COLO668 (cell line): Measurements from ENCODE around the gene XRRA1.
"Not testable (repeated sequence)": the region's sequence is repeated elsewhere in the genome, so short reads cannot be mapped to it uniquely, and the experiment has no call there.

Experiments
- DNase-seq: peaks from one replicate; lab custom pipeline; 2025; ENCODE audit not compliant: unreplicated experiment; lab: John Stamatoyannopoulos, UW

The XRRA1 gene

DNA sequence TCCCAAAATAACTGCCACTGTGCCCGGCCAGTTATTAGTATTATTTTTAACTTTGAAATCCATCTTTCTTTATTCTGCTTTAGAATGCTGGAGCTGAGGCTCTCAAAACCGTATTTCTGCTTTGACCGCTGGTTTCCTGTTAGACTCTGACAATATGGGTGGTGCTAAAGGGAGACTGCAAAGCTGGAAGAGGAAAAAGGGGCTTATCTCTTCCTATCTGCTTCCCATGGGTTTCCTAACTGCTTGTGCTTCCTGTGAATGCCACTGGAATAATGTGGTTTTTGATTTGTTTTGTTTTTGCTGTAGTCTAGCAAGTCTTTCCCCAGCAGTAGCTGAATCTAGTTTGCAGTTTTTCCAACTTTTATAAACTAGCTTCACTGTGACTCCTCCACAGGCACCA lies 43.6 kb downstream of the XRRA1 start:
- DNase-seq, result no peak

DNA sequence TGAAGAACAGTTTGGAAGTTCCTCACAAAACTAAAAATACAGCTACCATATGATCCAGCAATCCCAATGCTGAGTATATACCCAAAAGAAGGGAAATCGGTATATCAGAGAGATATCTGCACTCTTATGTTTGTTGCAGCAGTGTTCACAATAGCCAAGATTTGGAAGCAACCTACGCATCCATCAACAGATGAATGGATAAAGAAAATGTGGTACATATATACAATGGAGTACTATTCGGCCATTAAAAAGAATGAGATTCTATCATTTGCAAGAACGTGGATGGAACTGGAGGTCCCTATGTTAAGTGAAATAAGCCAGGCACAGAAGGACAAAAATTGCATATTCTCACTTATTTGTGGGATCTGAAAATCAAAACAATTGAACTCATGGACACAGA lies 46.5 kb downstream of the XRRA1 start:
- DNase-seq, result no peak

DNA sequence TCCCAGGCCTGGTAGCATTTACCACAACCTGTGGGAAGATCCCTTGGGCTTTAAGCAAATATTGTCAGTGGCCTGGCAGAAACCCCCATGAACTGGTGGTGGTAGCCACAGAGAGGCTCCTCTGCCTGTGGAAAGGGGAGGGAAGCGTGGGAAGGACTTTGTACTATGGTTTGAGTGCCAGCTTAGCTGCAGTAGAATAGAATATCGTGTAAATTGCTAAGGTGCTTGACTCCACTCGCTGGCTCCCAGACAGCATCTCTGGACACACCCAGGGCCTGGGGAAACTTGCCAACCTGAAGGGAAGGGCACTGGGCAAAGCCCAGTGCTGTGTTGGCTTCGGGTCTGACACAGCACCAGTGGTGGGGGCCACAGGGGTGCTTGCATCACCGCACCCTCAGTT lies 52.6 kb downstream of the XRRA1 start:
- no peak for DNase-seq

DNA sequence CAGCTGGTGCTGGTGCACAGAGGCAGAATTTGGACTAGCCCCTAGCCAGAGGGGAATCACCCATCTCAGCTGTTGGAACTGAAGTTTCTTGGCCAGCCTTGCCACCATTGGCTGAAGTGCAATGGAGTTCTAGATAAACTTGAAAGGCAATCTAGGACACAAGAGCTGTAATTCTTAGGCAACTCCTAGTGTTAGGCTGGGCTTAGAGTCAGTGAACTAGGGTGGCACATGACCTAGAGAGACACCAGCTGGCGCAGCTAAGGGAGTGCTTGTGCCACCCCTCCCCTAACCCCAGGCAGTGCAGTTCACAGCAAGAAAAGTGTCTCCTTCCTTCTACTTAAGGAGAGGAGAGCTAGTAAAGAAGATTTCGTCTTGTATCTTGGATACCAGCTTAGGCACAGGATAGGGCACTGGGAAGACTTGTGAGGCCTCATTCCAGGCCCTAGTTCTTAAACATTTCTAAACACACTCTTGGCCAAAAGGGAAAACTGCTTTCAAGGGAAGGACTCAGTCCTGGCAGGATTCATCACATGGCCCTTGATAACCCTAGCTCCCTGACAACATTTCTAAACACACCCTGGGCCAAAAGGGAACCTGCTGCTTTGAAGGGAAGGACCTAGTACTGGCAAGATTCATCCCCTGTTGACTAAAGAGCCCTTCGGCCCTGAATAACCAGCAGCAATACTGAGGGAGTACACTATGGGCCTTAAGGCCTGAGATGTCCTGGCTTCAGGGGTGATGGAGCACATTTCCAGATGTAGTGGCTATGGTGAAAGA lies 53.4 kb downstream of the XRRA1 start:
- no peak for DNase-seq

DNA sequence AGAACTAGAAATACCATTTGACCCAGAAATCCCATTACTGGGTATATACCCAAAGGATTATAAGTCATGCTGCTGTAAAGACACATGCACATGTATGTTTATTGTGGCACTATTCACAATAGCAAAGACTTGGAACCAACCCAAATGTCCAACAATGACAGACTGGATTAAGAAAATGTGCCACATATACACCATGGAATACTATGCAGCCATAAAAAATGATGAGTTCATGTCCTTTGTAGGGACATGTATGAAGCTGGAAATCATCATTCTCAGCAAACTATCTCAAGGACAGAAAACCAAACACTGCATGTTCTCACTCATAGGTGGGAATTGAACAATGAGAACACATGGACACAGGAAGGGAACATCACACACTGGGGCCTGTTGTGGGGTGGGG lies 55.9 kb downstream of the XRRA1 start:
- DNase-seq, result not testable (repeated sequence)

DNA sequence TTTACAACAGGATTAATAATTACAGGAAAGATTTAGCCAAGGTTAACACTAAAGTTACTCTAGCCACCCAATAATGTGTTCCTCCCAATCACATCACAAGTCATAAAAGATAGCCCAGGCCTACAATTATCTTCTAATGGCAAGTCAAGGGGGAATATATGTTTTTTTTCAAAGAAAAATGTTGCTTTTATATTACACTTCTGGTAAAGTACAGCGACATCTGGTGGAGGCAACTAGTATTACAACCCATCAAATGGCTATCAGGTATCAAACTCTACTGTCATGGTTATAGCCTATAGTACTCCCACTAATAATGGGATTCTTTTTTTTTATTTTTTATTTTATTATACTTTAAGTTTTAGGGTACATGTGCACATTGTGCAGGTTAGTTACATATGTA lies 71.8 kb downstream of the XRRA1 start:
- peak; percentile 3 for DNase-seq

DNA sequence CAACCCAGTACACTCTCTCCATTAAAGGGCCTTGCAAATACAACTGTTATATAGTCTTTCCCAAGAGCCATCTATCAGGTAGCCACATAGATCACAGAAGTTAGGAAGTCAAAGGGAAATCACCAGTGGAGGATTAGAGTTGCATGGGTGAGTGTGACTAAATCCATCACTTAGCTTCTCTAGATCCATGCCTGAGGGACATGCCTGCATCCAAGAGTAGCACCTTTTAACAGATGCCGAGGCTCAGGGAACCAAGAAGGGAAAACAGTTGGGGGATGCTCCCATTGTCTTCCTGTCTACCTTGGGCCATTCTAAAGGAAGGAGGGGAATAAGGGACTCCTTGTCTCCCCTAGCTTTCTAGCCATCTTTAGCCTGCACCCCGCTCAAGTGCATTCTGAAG lies 77.9 kb downstream of the XRRA1 start:
- DNase-seq, result no peak

DNA sequence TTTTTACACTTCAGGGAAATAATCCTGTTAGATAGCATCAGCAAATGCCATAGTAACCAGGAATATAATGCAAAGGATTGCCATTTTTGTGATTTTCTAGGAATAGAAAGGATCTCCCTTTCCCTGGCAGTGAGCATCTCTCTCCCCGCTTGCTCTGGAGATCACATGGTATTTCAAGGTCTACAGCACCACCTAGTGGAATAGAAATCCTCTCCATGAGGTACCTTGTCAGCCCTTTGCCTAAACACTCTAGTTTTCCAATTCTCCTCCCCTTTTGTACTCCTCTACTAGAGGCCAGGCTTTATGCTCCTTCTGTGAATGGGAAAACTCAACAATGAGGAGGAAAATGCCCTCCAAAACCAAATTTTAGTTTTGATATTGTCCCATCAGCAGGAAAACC lies 78.4 kb downstream of the XRRA1 start:
- no peak for DNase-seq

DNA sequence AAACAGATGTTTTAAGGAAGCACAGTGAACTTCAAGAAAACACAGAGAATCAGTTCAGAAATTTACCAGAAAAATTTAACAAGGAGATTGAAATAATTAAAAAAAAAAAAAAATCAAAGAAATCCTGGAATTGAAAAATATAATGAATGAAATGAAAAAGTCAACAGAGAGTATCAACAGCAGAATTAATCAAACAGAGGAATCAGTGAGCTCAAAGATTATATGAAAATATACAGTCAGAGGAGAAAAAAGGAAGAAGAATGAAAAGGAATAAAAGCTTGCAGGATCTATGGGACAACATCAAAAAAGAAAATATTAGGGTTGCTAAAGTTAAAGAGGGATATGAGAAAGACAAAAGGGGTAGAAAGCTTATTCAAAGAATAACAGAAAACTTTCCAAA lies 82.3 kb downstream of the XRRA1 start:
- DNase-seq, result no peak

DNA sequence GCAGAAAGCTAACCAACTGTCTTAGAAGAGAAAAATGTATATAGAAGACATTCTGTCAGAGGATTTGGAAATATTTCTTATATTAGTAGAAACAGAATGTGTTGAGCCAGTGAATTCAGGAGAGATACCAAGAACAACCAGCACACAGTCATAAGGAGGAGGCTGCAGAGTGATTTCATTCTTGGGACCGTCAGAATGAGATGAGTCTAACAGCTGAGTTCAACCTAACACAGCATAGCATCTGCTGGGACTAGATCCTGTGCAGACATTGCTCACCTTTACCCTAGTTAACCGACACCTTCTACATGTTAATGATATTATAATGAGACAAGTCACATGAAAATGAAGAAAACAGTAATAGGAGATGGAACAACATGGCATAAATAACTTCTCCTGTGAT lies 85.5 kb downstream of the XRRA1 start:
- DNase-seq, result no peak

DNA sequence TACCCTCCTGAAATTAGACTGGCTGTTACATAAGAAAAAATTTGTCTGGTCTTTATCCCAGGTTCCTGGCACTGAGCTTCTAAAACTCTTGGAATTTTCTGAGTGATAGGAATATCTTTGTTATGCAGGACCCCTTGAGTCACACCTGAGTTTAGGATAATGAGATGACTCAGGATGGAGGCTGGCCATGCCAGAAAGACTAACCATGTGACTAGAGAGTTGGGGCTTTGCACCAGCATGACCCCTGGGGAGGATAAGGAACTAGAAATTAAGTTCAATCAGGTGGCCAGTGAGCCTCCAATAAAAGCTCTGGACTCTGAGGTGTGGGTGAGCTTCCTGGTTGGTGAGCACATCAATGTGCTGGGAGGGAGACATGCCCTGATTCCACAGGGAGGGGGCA lies 88.1 kb downstream of the XRRA1 start:
- DNase-seq, result no peak

DNA sequence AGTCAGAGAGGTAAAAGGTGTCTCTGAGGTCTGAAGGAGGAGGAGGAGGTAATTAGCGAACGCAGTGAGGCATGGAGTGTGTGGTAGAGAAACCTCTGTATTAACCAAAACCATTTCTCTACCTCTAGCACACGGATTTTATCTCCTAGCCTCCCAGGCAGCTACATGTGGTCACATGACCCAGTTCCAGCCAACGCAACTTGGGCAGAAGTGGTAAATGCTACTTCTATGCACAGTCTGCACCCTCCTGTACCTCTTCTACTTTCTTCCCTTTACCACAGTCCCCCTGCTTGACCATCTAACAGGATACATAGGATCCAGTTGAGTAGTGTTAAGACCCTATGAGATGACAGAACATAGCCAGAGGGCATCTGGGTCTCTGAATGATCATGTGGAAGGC lies 95.7 kb downstream of the XRRA1 start:
- DNase-seq, result no peak

DNA sequence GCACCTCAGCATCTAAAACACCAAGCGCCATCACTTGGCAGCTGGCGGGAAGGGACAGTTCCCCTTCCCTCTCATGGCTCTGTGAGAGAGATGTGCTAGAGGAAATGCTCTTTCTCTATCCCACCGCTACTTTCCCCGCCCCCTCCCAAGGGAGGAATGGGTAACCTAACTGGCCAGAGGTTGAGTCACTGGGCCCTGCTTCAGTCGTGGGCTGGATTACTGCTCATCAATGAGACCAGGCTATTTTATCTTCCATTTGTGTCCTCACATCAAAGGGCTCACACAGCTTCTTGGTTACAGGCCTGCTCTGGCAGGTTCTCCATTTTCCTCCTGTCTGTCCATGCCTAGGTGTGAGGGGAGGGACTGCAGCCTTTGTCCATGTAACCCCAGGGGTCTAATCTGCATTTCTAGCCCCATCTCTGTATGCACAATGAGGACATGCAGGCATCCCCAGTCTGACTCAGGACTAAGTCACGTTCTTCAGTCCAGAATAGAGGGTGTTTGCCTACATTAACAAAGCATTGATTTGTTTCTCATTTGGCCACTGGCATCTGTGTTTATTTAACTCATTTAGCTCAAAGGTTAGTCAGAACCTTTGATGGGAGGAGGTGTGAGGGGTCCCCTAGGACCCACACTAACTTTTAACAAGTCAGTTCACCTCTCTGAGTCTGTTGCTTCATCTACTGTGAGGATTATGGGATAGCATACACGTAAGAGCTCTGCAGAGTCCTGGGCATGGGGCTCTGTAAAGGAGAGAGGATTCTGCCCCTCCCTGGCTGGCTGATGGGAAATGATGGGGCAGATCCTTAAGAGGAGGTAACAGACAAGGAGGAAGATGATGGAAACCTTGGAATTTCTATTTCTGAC lies 99.1 kb downstream of the XRRA1 start:
- DNase-seq, result no peak

DNA sequence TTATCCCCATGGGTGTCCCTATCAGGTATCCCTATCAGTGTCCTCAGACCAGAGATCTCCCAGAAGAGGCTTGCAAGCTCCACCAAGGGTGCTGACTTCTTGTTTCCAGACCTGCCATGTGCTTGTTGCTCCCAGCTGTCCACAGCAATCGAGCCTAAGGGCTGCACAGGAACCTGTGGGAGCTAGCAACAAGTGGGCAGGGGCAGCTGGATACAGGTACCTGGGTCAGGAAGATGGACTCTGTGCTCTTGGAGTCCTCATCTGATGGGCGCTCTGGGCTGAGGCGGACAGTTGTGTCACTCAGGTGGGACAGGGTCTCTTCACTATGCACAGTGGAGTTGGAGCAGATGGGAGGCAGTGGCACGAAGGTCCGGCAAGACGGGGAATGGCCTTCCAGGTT lies 101.0 kb downstream of the XRRA1 start:
- DNase-seq, result no peak

DNA sequence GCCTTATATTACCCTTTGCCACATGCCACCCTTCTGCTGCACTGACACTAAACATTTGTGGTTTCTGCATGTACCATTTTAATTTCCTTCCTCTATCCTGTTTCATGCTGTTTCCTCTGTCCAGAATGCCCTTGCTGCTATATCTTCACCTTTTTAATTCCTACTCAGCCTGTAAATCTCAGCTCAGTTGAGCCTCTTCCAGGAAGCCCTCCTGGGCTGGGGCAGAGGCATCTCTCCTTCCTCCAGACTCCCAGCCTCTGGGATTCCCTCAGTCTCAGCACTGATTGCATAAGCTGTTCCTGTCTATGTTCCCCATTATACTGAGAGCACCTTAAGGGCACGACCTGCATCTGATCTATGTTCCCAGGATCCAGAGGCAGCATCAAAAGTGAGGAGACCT lies 101.5 kb downstream of the XRRA1 start:
- no peak for DNase-seq

DNA sequence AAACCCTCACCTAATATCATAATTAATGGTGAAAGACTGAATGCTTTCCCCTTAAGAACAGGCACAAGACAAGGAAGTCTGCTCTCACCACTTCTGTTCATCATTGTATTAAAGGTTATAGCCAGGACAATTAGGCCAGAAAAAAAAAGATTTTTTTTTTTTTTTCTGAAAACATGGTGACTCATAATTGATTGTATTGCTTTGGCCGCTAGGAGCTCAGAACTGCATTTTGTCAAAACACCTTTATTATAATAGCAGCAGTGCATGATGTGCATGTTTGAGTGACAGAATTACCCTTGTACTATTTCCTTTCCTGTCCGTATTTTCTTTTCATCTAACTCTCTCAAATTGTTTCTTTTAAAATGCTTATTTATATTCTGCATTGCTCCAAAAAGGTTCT lies 102.1 kb downstream of the XRRA1 start:
- no peak for DNase-seq

DNA sequence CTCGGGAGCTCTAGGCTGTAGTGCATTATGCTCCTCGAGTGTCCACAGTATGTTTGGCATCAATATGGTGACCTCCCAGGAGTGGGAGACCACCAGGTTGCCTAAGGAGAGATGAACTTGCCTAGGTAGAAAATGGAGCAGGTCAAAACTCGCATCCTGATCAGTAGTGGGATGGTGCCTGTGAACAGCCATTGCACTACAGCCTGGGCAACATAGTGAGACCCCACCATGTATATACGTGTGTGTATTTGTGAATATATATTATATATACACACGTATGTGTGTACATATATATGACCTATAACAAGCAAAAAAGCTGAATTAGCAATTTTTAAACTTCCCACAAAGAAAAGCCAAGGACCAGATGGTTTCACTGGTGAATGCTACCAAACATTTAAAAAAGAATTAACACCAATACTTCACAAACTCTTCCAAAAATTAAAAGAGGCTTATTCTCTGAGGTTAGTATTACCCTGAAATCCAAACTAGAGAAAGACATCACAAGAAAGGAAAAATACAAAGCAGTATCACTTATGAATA lies 102.8 kb downstream of the XRRA1 start:
- DNase-seq, result no peak

DNA sequence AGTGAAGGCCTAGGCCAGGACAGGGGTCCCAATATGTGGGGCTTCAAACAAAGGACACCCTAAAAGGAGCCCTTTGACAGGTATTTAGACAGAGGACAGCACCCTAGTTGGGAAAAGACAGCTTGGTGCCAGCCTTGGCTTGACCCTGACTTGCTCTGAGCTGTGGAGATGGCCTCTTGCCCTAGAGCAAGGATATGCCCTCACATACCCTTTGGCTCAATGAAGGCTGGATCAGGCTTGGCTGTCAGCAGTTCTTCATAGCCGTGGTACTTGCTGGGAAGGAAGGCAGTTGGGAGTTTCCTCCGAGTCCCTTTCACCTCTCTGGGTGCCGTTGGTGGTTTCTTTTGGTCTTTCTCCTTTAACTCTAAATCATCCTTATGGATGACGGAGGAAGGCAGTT lies 104.0 kb downstream of the XRRA1 start:
- no peak for DNase-seq

DNA sequence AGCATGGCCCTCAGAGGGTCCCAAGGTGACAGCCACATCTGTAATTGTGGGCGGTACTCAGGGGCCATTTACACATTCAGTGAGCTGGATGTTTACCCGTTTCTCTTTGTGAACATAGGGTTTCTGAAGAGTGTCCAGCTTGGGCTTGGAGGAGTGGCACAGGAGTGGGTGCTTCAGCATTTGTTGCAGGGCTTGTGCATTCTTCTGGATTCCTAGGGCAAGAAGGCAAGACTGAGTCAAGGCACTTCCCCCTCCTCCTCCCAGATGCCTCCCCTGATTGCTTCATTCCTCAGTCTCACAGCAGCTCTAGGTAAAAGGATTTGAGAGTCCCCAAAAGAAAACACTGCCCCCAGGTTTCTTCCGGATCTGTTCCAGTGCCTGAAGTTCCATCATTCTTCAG lies 104.8 kb downstream of the XRRA1 start:
- DNase-seq, result no peak

DNA sequence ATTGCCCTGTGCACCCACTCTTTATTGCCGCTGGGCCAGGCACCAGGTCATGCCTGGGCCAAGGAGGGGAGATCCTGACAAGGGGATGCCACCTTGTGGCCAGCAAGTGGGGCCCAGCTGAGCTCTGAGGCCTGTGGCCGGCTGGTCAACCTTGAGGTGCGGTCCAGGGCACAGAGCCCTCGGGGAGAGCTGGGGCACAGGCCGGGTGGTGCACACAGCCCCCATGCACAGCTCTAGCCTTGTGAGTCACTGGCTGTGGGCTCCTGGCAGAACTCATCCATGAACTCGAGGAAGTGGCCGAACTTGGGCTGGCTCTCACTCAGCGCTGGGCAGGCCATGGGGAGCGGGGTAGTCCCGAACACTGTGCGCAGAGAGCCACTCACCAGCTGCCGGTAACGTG lies 105.9 kb downstream of the XRRA1 start:
- DNase-seq, result no peak

DNA sequence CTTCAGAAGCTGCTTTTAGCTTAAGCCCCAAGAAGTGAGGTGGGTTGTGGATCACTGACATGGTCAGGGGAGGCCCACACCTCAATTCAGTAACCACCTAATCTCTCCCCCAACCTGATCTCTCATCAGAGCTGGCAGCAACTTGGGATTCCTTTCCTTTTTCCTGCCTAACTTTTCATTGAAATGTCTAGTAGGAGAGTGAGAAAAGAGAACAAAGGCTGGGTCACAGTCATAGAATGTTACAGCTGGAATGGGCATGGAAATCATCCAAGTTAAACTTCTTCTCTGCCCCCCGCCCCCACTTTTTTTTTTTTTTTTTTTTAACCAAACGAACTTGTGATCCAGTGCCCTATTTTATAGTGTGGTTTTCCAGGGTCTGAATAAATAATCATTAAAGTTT lies 108.4 kb downstream of the XRRA1 start:
- no peak for DNase-seq

DNA sequence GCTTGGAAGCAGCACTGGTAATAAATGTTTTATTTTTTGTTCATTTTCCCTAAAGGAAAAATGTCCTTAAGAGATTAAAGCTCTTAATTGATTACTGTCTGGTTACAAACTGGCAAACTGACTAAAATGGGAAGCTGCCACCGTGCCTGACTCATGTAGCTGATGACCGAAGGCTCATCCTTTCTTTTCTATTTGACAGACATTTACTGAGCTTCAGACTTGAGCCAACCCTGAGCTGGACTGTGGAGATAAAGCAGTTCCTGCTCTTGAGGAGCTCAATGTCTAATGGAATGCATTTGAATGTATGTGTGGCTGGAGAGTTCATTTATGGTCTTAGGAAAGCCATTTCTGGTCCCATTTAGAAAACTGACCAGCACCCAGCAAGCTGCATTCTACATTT lies 108.9 kb downstream of the XRRA1 start:
- no peak for DNase-seq
